Neutrophil (primary cell): Measurements from ENCODE around the gene CLCF1.

ENCODE experiments used
- H3K27ac ChIP-seq: fragments of 200-600 bp; sonication (generic); 2 replicates; pipeline ENCODE4 v1.5.1; 2016; ENCODE audit warnings: mild to moderate bottlenecking, moderate library complexity
- H3K27me3 ChIP-seq: fragments of 200-600 bp; sonication (generic); 2 replicates; pipeline ENCODE4 v1.6.0; 2016; ENCODE audit warnings: mild to moderate bottlenecking
- H3K36me3 ChIP-seq: fragments of 200-600 bp; sonication (generic); 2 replicates; pipeline ENCODE4 v1.5.1; 2017
- H3K4me1 ChIP-seq, 2 experiments: fragments of 200-600 bp in 1 of 2; sonication (generic) in 1 of 2; 1 replicate in 1 of 2; 2 replicates in 1 of 2; pipeline versions ENCODE4 v1.5.1 to v1.6.1; 2013 to 2016; ENCODE audit warnings: low read depth in 1 of 2, low read length in 1 of 2, mild to moderate bottlenecking in 1 of 2, moderate library complexity in 1 of 2; ENCODE audit not compliant: control insufficient read depth in 1 of 2, insufficient read depth in 1 of 2
- H3K4me3 ChIP-seq, 2 experiments: fragments of 200-600 bp in 1 of 2; sonication (generic) in 1 of 2; 1 replicate in 1 of 2; 2 replicates in 1 of 2; pipeline ENCODE4 v1.5.1; 2013 to 2016; ENCODE audit warnings: low read depth in 1 of 2, low read length in 1 of 2, mild to moderate bottlenecking in 1 of 2, moderate library complexity in 1 of 2
- H3K9me3 ChIP-seq: fragments of 200-600 bp; sonication (generic); 2 replicates; pipeline ENCODE4 v1.5.1; 2016
- CTCF ChIP-seq: fragments of 200-600 bp; sonication (generic); IDR thresholded peaks from 2 replicates; pipeline ENCODE4 v1.5.1; 2016; ENCODE audit warnings: antibody characterized with exemption

CLCF1 gene

GRCh38 chr11:67419325-67420049 lies 46.1 kb upstream of the CLCF1 start:
- peak overlapping the region in 1 of 2 experiments; percentile 64 for H3K4me3 ChIP-seq
- no peak for TF ChIP-seq CTCF
- no peaks in the 10 kb centered on the region for H3K9me3 ChIP-seq
- no peak overlapping the region for H3K27ac ChIP-seq
- H3K27me3 ChIP-seq, result peaks cover 57% of the 10 kb centered on the region
- peaks cover 24 to 49% of the 10 kb centered on the region in 2 experiments for H3K4me1 ChIP-seq
- H3K36me3 ChIP-seq, result no peaks in the 10 kb centered on the region

GRCh38 chr11:67418476-67419281 lies 45.3 kb upstream of the CLCF1 start:
- Histone ChIP-seq H3K4me3 (peak overlapping the region in 1 of 2 experiments; percentile 30), H3K27ac (no peak overlapping the region), H3K4me1 (peaks cover 24 to 49% of the 10 kb centered on the region in 2 experiments), H3K36me3 (no peaks in the 10 kb centered on the region), H3K9me3 (no peaks in the 10 kb centered on the region), H3K27me3 (peaks cover 65% of the 10 kb centered on the region)
- no peak for TF ChIP-seq CTCF

GRCh38 chr11:67417425-67417824 lies 44.0 kb upstream of the CLCF1 start:
- H3K27me3 ChIP-seq, result peaks cover 78% of the 10 kb centered on the region
- no peak for TF ChIP-seq CTCF
- no peaks in the 10 kb centered on the region for H3K36me3 ChIP-seq
- no peak overlapping the region for H3K4me3 ChIP-seq
- H3K27ac ChIP-seq, result no peak overlapping the region
- no peaks in the 10 kb centered on the region for H3K9me3 ChIP-seq
- peaks cover 24 to 49% of the 10 kb centered on the region in 2 experiments for H3K4me1 ChIP-seq

GRCh38 chr11:67416416-67417335 lies 43.3 kb upstream of the CLCF1 start:
- Histone ChIP-seq H3K4me3 (no peak overlapping the region), H3K27ac (no peak overlapping the region)

More at GRCh38 chr11:67416416-67417335, 43.3 kb upstream of the CLCF1 start:
- Histone ChIP-seq H3K9me3 (no peaks in the 10 kb centered on the region), H3K36me3 (no peaks in the 10 kb centered on the region), H3K27me3 (peaks cover 79% of the 10 kb centered on the region), H3K4me1 (peaks cover 24 to 49% of the 10 kb centered on the region in 2 experiments)
- TF ChIP-seq CTCF, result no peak
